22Rv1 (cell line): ENCODE data around the gene TRAF3.

Source experiments
- H3K27ac ChIP-seq: fragments of 450-650 bp; 2 replicates; pipeline ENCODE4 v1.5.1; 2017
- CTCF ChIP-seq: fragments of 450-650 bp; IDR thresholded peaks from 2 replicates; pipeline ENCODE4 v1.5.1; 2017; ENCODE audit warnings: mild to moderate bottlenecking
- ZFX ChIP-seq: fragments of 450-650 bp; IDR thresholded peaks from 2 replicates; pipeline ENCODE4 v1.6.1; 2017; ENCODE audit warnings: antibody characterized with exemption, borderline replicate concordance

The TRAF3 gene

GRCh38 chr14:102909911-102910310 is 132.7 kb downstream of the TRAF3 start:
- H3K27ac ChIP-seq: no peak overlapping the region
- TF ChIP-seq ZFX (no peak), CTCF (no peak)

- H3K27ac ChIP-seq: no peak overlapping the region
- no peak for TF ChIP-seq ZFX
- TF ChIP-seq CTCF: no peak
These were observed 133.2 kb downstream of the TRAF3 start for GRCh38 chr14:102910442-102910841.

- H3K27ac ChIP-seq: no peak overlapping the region
- no peak for TF ChIP-seq CTCF
- TF ChIP-seq ZFX: no peak
These were observed 134.3 kb downstream of the TRAF3 start for GRCh38 chr14:102911541-102911951.

GRCh38 chr14:102911991-102912761 is 134.9 kb downstream of the TRAF3 start:
- no peak overlapping the region for H3K27ac ChIP-seq
- no peak for TF ChIP-seq CTCF
- no peak for TF ChIP-seq ZFX

- H3K27ac ChIP-seq: no peak overlapping the region
- no peak for TF ChIP-seq ZFX
- no peak for TF ChIP-seq CTCF
These were observed 136.3 kb downstream of the TRAF3 start for GRCh38 chr14:102913341-102914211.

GRCh38 chr14:102914474-102915291 is 137.4 kb downstream of the TRAF3 start:
- H3K27ac ChIP-seq: no peak overlapping the region
- TF ChIP-seq ZFX: no peak
- no peak for TF ChIP-seq CTCF
